Mesenchymal stem cell (in vitro differentiated cells and primary cell): ENCODE data around the gene SLC15A2.
A peak's percentile ranks its signal among the peaks of the same experiment; 100 is the strongest.

Source experiments
- DNase-seq: peaks from one replicate; pipeline ENCODE4 v3.0.0-alpha.2; 2013
- H2AFZ ChIP-seq: one replicate; pipeline ENCODE4 v1.6.1; 2013; ENCODE audit warnings: low read depth, mild to moderate bottlenecking, control low read depth, inconsistent platforms, low read length, moderate library complexity
- H2AK5ac ChIP-seq: 2 replicates; pipeline ENCODE4 v1.6.1; 2013; ENCODE audit warnings: low read length, moderate library complexity, mild to moderate bottlenecking, inconsistent platforms; ENCODE audit not compliant: severe bottlenecking
- H2BK120ac ChIP-seq: one replicate; pipeline ENCODE4 v1.6.1; 2013; ENCODE audit warnings: low read depth, mild to moderate bottlenecking, inconsistent platforms, low read length, moderate library complexity
- H2BK12ac ChIP-seq, 2 experiments: one replicate each; pipeline ENCODE4 v1.6.1; 2013; ENCODE audit warnings: inconsistent platforms in 2 of 2, low read length in 2 of 2, mild to moderate bottlenecking in 2 of 2, moderate library complexity in 2 of 2, control low read depth in 1 of 2
- H2BK15ac ChIP-seq: one replicate; pipeline ENCODE4 v1.6.1; 2013; ENCODE audit warnings: mild to moderate bottlenecking, low read depth, inconsistent platforms; ENCODE audit not compliant: poor library complexity, severe bottlenecking
- H2BK5ac ChIP-seq: 2 replicates; pipeline ENCODE4 v1.6.1; 2013; ENCODE audit warnings: low read depth, mild to moderate bottlenecking, low read length, control low read depth, inconsistent platforms; ENCODE audit not compliant: poor library complexity, severe bottlenecking
- H3K14ac ChIP-seq, 2 experiments: one replicate each; pipeline ENCODE4 v1.6.1; 2013; ENCODE audit warnings: inconsistent platforms in 2 of 2, low read length in 2 of 2, control low read depth in 1 of 2, mild to moderate bottlenecking in 1 of 2, moderate library complexity in 1 of 2
- H3K18ac ChIP-seq, 2 experiments: one replicate each; pipeline ENCODE4 v1.6.1; 2013; ENCODE audit warnings: inconsistent platforms in 2 of 2, low read length in 2 of 2, control low read depth in 1 of 2, low read depth in 1 of 2, mild to moderate bottlenecking in 1 of 2
- H3K23ac ChIP-seq, 2 experiments: one replicate each; pipeline ENCODE4 v1.6.1; 2013; ENCODE audit warnings: inconsistent platforms in 2 of 2, low read length in 2 of 2, mild to moderate bottlenecking in 2 of 2, moderate library complexity in 2 of 2, control low read depth in 1 of 2
- H3K27ac ChIP-seq: 2 replicates; pipeline ENCODE4 v1.5.1; 2013; ENCODE audit warnings: mild to moderate bottlenecking, moderate library complexity, low read length, control low read depth, inconsistent platforms; ENCODE audit not compliant: poor library complexity, severe bottlenecking
- H3K27me3 ChIP-seq, 2 experiments: 2 replicates each; pipeline versions ENCODE4 v1.6.1 to v1.7.0; 2013; ENCODE audit warnings: low read length in 2 of 2, mild to moderate bottlenecking in 2 of 2, moderate library complexity in 2 of 2, control low read depth in 1 of 2, inconsistent platforms in 1 of 2; ENCODE audit not compliant: control insufficient read depth in 1 of 2, insufficient read depth in 1 of 2
- H3K36me3 ChIP-seq, 2 experiments: 2 replicates each; pipeline versions ENCODE4 v1.6.1 to v1.7.0; 2013; ENCODE audit warnings: low read length in 2 of 2, control low read depth in 1 of 2, inconsistent platforms in 1 of 2, low read depth in 1 of 2, mild to moderate bottlenecking in 1 of 2; ENCODE audit not compliant: insufficient read depth in 2 of 2, control insufficient read depth in 1 of 2
- H3K4ac ChIP-seq, 2 experiments: one replicate each; pipeline ENCODE4 v1.6.1; 2013; ENCODE audit warnings: inconsistent platforms in 2 of 2, low read length in 2 of 2, mild to moderate bottlenecking in 2 of 2, moderate library complexity in 2 of 2, control low read depth in 1 of 2, low read depth in 1 of 2
- H3K4me1 ChIP-seq: 2 replicates; pipeline ENCODE4 v1.6.1; 2013; ENCODE audit warnings: low read depth, low read length, control low read depth; ENCODE audit not compliant: control insufficient read depth, insufficient read depth
- H3K4me2 ChIP-seq: 2 replicates; pipeline ENCODE4 v1.6.1; 2013; ENCODE audit warnings: low read length, mild to moderate bottlenecking, inconsistent platforms; ENCODE audit not compliant: poor library complexity, severe bottlenecking
- H3K4me3 ChIP-seq, 2 experiments: 2 replicates each; pipeline versions ENCODE4 v1.5.1 to v1.7.0; 2013; ENCODE audit warnings: low read length in 2 of 2, mild to moderate bottlenecking in 2 of 2, control low read depth in 1 of 2, low read depth in 1 of 2; ENCODE audit not compliant: insufficient read depth in 1 of 2
- H3K79me1 ChIP-seq: replicated peaks from 2 replicates; pipeline ENCODE4 v1.6.1; 2013; ENCODE audit warnings: mild to moderate bottlenecking, control low read depth, low read length, inconsistent platforms; ENCODE audit not compliant: poor library complexity, severe bottlenecking
- H3K9ac ChIP-seq: 2 replicates; pipeline ENCODE4 v1.7.0; 2013; ENCODE audit warnings: mild to moderate bottlenecking, low read length, moderate library complexity
- H3K9me3 ChIP-seq: 2 replicates; pipeline ENCODE4 v1.7.0; 2013; ENCODE audit warnings: mild to moderate bottlenecking, low read length; ENCODE audit not compliant: control insufficient read depth
- H4K8ac ChIP-seq: one replicate; pipeline ENCODE4 v1.6.1; 2013; ENCODE audit warnings: inconsistent platforms, mild to moderate bottlenecking, low read length, moderate library complexity
- H4K91ac ChIP-seq: one replicate; pipeline ENCODE4 v1.6.1; 2013; ENCODE audit warnings: mild to moderate bottlenecking, low read length, inconsistent platforms
- WGBS: methylation state at CpG from one replicate; pipeline ENCODE4 v1.1.7; 2013; ENCODE audit warnings: mixed read lengths; 5-methylcytosine and 5-hydroxymethylcytosine counted together

The SLC15A2 gene

GRCh38 chr3:121951291-121951919 lies 57.2 kb downstream of the SLC15A2 start:
- Histone ChIP-seq H2AK5ac (no peak overlapping the region), H3K23ac (no peak overlapping the region), H2BK5ac (no peak overlapping the region), H3K9ac (no peak overlapping the region), H3K27me3 (no peaks in the 10 kb centered on the region), H4K8ac (no peak overlapping the region), H3K4me1 (no peaks in the 10 kb centered on the region), H2BK12ac (no peak overlapping the region), H3K4me2 (no peak overlapping the region), H2BK120ac (no peak overlapping the region), H2AFZ (no peak overlapping the region), H3K9me3 (peaks cover 23% of the 10 kb centered on the region), H3K4me3 (no peak overlapping the region), H4K91ac (no peak overlapping the region), H2BK15ac (no peak overlapping the region), H3K36me3 (no peaks in the 10 kb centered on the region), H3K4ac (no peak overlapping the region), H3K18ac (no peak overlapping the region), H3K27ac (no peak overlapping the region), H3K79me1 (no peaks in the 10 kb centered on the region), H3K14ac (no peak overlapping the region)
- 80% methylated on average over 1 of the region's 1 CpG for WGBS
- peak; percentile 34 for DNase-seq

- Histone ChIP-seq H3K23ac (no peak overlapping the region), H3K9me3 (peaks cover 16% of the 10 kb centered on the region)
These were observed 62.2 kb downstream of the SLC15A2 start for GRCh38 chr3:121956363-121956762.

GRCh38 chr3:121957674-121958415 lies 63.6 kb downstream of the SLC15A2 start:
- Histone ChIP-seq H3K4ac (no peak overlapping the region), H3K4me1 (no peaks in the 10 kb centered on the region), H3K4me3 (no peak overlapping the region), H3K36me3 (no peaks in the 10 kb centered on the region), H3K27ac (no peak overlapping the region), H4K91ac (no peak overlapping the region), H3K23ac (no peak overlapping the region), H4K8ac (no peak overlapping the region), H3K4me2 (no peak overlapping the region), H2AK5ac (no peak overlapping the region), H2BK15ac (no peak overlapping the region), H3K14ac (no peak overlapping the region), H2BK5ac (no peak overlapping the region), H3K9ac (no peak overlapping the region), H3K27me3 (no peaks in the 10 kb centered on the region), H2AFZ (no peak overlapping the region), H3K9me3 (peaks cover 4% of the 10 kb centered on the region), H2BK120ac (no peak overlapping the region), H3K18ac (no peak overlapping the region), H3K79me1 (no peaks in the 10 kb centered on the region), H2BK12ac (no peak overlapping the region)
- WGBS = 85% methylated on average over 2 of the region's 2 CpGs
- DNase-seq = no peak

More at GRCh38 chr3:121956363-121956762, 62.2 kb downstream of the SLC15A2 start:
- Histone ChIP-seq H2BK5ac (no peak overlapping the region), H3K14ac (no peak overlapping the region), H4K91ac (no peak overlapping the region), H2AK5ac (no peak overlapping the region), H2AFZ (no peak overlapping the region), H3K27ac (no peak overlapping the region), H2BK15ac (no peak overlapping the region), H3K4me2 (no peak overlapping the region), H3K79me1 (no peaks in the 10 kb centered on the region), H3K4me3 (no peak overlapping the region), H3K27me3 (no peaks in the 10 kb centered on the region), H2BK120ac (no peak overlapping the region), H4K8ac (no peak overlapping the region), H3K9ac (no peak overlapping the region), H3K4me1 (no peaks in the 10 kb centered on the region), H3K18ac (no peak overlapping the region), H3K36me3 (no peaks in the 10 kb centered on the region), H2BK12ac (no peak overlapping the region), H3K4ac (no peak overlapping the region)
- 85% methylated on average over 3 of the region's 3 CpGs for WGBS
- DNase-seq = no peak

GRCh38 chr3:121958801-121959200 lies 64.6 kb downstream of the SLC15A2 start:
- H3K27ac ChIP-seq = no peak overlapping the region
- no peak overlapping the region for H3K4me3 ChIP-seq
- H4K91ac ChIP-seq = no peak overlapping the region
- WGBS = 63% methylated on average over 1 of the region's 3 CpGs
- H2BK15ac ChIP-seq = no peak overlapping the region
- no peaks in the 10 kb centered on the region for H3K9me3 ChIP-seq
- no peak overlapping the region for H3K4ac ChIP-seq
- no peak for DNase-seq
- H3K27me3 ChIP-seq = no peaks in the 10 kb centered on the region
- H3K4me1 ChIP-seq = no peaks in the 10 kb centered on the region
- H2BK5ac ChIP-seq = no peak overlapping the region
- no peak overlapping the region for H2AK5ac ChIP-seq
- H2BK120ac ChIP-seq = no peak overlapping the region
- no peak overlapping the region for H3K14ac ChIP-seq
- H3K79me1 ChIP-seq = no peaks in the 10 kb centered on the region
- H3K23ac ChIP-seq = no peak overlapping the region
- no peak overlapping the region for H3K9ac ChIP-seq
- H3K36me3 ChIP-seq = no peaks in the 10 kb centered on the region
- no peak overlapping the region for H3K18ac ChIP-seq
- H2AFZ ChIP-seq = no peak overlapping the region
- no peak overlapping the region for H2BK12ac ChIP-seq
- H4K8ac ChIP-seq = no peak overlapping the region
- H3K4me2 ChIP-seq = no peak overlapping the region
